Brain microvascular endothelial cell (primary cell): ENCODE measurements around the gene CLDN22.
A peak's percentile ranks its signal among the peaks of the same experiment; 100 is the strongest.

ENCODE experiments used
- DNase-seq: peaks from one replicate; pipeline ENCODE4 v3.0.0-alpha.2; 2020
- H3K27ac ChIP-seq: fragments of 250-450 bp; sonication (Bioruptor Pico); 2 replicates; pipeline ENCODE4 v1.5.1; 2020; ENCODE audit warnings: mild to moderate bottlenecking, moderate library complexity
- H3K27me3 ChIP-seq: fragments of 250-450 bp; sonication (Bioruptor Pico); replicated peaks from 2 replicates; pipeline ENCODE4 v1.5.1; 2020; ENCODE audit warnings: mild to moderate bottlenecking
- H3K36me3 ChIP-seq: fragments of 250-450 bp; sonication (Bioruptor Pico); replicated peaks from 2 replicates; pipeline ENCODE4 v1.5.1; 2020; ENCODE audit warnings: mild to moderate bottlenecking
- H3K4me3 ChIP-seq: 2 replicates; pipeline ENCODE4 v1.5.1; 2011; ENCODE audit warnings: low read depth, mild to moderate bottlenecking, control low read depth, low read length, moderate library complexity
- CTCF ChIP-seq: IDR thresholded peaks from 2 replicates; pipeline ENCODE4 v1.5.1; 2011; ENCODE audit warnings: low read depth, mild to moderate bottlenecking, moderate library complexity, low read length, control low read depth, inconsistent platforms; ENCODE audit errors: missing control alignments
- in situ Hi-C: cut with HindIII; loops from 2 replicates; pipeline ENCODE4 v1.10.0; 2017; ENCODE audit warnings: low sequenced_read_pairs, low pct_ligation_motif_present

The CLDN22 gene

DNA sequence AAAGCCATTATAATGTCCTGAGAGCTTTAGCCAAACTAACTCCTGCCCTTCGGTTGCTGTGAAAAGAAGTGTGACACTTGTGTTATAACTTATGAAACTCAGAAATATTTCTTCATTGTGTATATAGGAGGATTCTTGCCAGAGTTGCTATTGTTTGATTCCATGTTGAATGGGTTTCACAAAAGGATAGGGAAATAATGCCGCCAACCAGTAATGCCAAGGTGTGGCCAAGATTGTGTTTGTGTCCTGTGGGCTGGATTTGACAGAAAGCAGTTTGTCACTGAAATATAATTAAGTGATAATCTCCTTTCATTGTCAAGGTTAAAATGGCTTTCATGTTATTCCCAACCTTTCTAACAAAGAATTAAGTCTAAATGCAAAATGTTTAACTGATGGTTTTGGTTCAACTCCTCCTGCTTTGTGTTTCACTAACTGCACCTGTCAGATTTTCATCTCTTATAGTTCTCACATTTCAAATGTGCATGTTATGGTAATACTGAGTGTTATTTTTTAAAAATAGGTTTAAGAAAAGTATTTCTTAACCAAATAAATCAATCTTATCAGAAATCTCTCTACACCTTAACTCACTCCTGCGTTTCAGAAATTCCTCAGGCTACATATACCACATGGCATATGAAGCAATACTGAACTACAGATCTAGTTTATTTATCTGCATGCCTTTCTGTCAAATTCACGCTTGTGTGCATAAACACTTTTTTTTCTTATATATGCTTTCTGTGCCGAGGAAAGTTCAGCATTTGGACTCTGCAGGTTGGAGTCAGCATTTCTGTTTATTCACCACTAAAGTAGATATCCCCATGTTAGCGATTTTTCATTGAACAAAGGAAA is at the start of gene CLDN22:
Gene CLDN22, minus strand, starts transcription at position 66 of the 849 bp plus-strand sequence. Its CDS starts 58 bp downstream, at position 8.
- H3K27me3 ChIP-seq = no peaks in the 10 kb centered on the region
- no peak for DNase-seq
- in situ Hi-C loops = no loop called here
- H3K36me3 ChIP-seq = peaks cover 6% of the 10 kb centered on the region
- no peak within 1 kb of the TSS for H3K27ac ChIP-seq
- no peak within 1 kb of the TSS for H3K4me3 ChIP-seq
- no peak for TF ChIP-seq CTCF

- H3K27me3 ChIP-seq = no peaks in the 10 kb centered on the region
- no peak for DNase-seq
- no peak for TF ChIP-seq CTCF
- in situ Hi-C loops = no loop called here
- no peaks in the 10 kb centered on the region for H3K36me3 ChIP-seq
- no peak overlapping the region for H3K4me3 ChIP-seq
- H3K27ac ChIP-seq = no peak overlapping the region
Observed at GRCh38 chr4:183369073-183369472, 49.0 kb upstream of the CLDN22 start.

- Histone ChIP-seq H3K27me3 (no peaks in the 10 kb centered on the region), H3K4me3 (no peak overlapping the region), H3K36me3 (no peaks in the 10 kb centered on the region), H3K27ac (no peak overlapping the region)
- TF ChIP-seq CTCF = no peak
- DNase-seq = no peak
- in situ Hi-C loops = no loop called here
Observed at GRCh38 chr4:183366206-183366835, 46.2 kb upstream of the CLDN22 start.

DNA sequence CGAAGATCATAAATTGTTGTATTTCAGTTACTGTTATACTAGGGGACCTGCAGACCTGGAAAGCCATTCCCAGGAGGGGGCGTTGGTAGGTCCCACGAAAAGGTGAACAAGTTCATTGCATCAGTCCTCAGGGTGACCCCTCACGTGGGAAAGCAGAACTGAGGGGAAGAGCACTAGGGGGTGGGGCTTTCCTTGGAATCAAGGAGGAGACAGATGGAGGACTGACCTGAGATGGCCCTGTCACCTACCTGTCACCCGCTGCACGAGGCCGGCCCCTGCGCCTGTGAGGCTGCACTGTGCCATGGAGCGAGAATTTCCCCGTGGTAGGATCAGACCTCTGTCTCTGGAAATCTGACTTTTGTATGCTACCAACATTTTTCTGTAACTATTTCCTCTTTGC is 43.9 kb upstream of the CLDN22 start:
- no peak overlapping the region for H3K4me3 ChIP-seq
- H3K27me3 ChIP-seq = no peaks in the 10 kb centered on the region
- in situ Hi-C loops = no loop called here
- H3K27ac ChIP-seq = no peak overlapping the region
- no peaks in the 10 kb centered on the region for H3K36me3 ChIP-seq
- no peak for DNase-seq
- no peak for TF ChIP-seq CTCF

- no peak overlapping the region for H3K27ac ChIP-seq
- in situ Hi-C loops = no loop called here
- H3K27me3 ChIP-seq = no peaks in the 10 kb centered on the region
- no peak overlapping the region for H3K4me3 ChIP-seq
- TF ChIP-seq CTCF = peak; percentile 69
- peak; percentile 58 for DNase-seq
- H3K36me3 ChIP-seq = no peaks in the 10 kb centered on the region
Observed at GRCh38 chr4:183362916-183363542, 43.0 kb upstream of the CLDN22 start.
